MM.1S (cell line): ENCODE measurements around the gene RALGAPA2.

Experiments used
- DNase-seq: peaks from one replicate; pipeline ENCODE4 v3.0.0-alpha.2; 2015
- H2AFZ ChIP-seq: fragments of 300-600 bp; sonication (generic); 2 replicates; pipeline ENCODE4 v1.6.0; 2016; ENCODE audit warnings: antibody characterized with exemption, low read length
- H3F3A ChIP-seq: fragments of 300-600 bp; sonication (generic); 2 replicates; pipeline ENCODE4 v1.6.1; 2016; ENCODE audit warnings: mild to moderate bottlenecking, antibody characterized with exemption, low read length, moderate library complexity, mixed read lengths; ENCODE audit not compliant: insufficient read depth
- H3K27ac ChIP-seq: fragments of 300-600 bp; sonication (generic); 2 replicates; pipeline ENCODE4 v1.5.1; 2016; ENCODE audit warnings: mild to moderate bottlenecking, low read length
- H3K27me3 ChIP-seq: fragments of 300-600 bp; sonication (generic); replicated peaks from 2 replicates; pipeline ENCODE4 v1.6.0; 2016; ENCODE audit warnings: low read length; ENCODE audit not compliant: insufficient read depth
- H3K36me3 ChIP-seq: fragments of 300-600 bp; sonication (generic); replicated peaks from 2 replicates; pipeline ENCODE4 v1.6.1; 2016; ENCODE audit warnings: mild to moderate bottlenecking, low read length, mixed read lengths; ENCODE audit not compliant: insufficient read depth
- H3K4me1 ChIP-seq: fragments of 300-600 bp; sonication (generic); 2 replicates; pipeline ENCODE4 v1.6.1; 2016; ENCODE audit warnings: low read length, mixed read lengths
- H3K4me2 ChIP-seq: fragments of 300-600 bp; sonication (generic); 2 replicates; pipeline ENCODE4 v1.6.0; 2016; ENCODE audit warnings: low read depth, low read length
- H3K4me3 ChIP-seq: fragments of 300-600 bp; sonication (generic); 2 replicates; pipeline ENCODE4 v1.5.1; 2016; ENCODE audit warnings: low read length, mixed read lengths
- H3K79me2 ChIP-seq: fragments of 300-600 bp; sonication (generic); 2 replicates; pipeline ENCODE4 v1.6.1; 2016; ENCODE audit warnings: mixed run types, low read length, mixed read lengths
- H3K9ac ChIP-seq: fragments of 300-600 bp; sonication (generic); 2 replicates; pipeline ENCODE4 v1.6.1; 2016; ENCODE audit warnings: low read length, mixed read lengths
- H3K9me2 ChIP-seq: fragments of 300-600 bp; sonication (generic); replicated peaks from 2 replicates; pipeline ENCODE4 v1.6.1; 2016; ENCODE audit warnings: mild to moderate bottlenecking, low read length, mixed read lengths; ENCODE audit not compliant: insufficient read depth
- H3K9me3 ChIP-seq: fragments of 300-600 bp; sonication (generic); replicated peaks from 2 replicates; pipeline ENCODE4 v1.6.1; 2016; ENCODE audit warnings: mild to moderate bottlenecking, low read length, mixed read lengths; ENCODE audit not compliant: insufficient read depth
- H4K20me1 ChIP-seq: fragments of 300-600 bp; sonication (generic); 2 replicates; pipeline ENCODE4 v1.6.1; 2016; ENCODE audit warnings: mild to moderate bottlenecking, low read length, moderate library complexity, mixed read lengths; ENCODE audit not compliant: insufficient read depth
- EZH2 ChIP-seq: fragments of 300-600 bp; sonication (generic); optimal IDR thresholded peaks from 2 replicates; pipeline ENCODE3; 2017; ENCODE audit warnings: low read depth, mild to moderate bottlenecking, antibody characterized with exemption, low read length, mixed read lengths
- EZH2phosphoT487 ChIP-seq: fragments of 300-600 bp; sonication (generic); IDR thresholded peaks from 2 replicates; pipeline ENCODE4 v1.6.1; 2018; ENCODE audit warnings: antibody characterized with exemption, low read length
- TF ChIP-seq, protein P1 (sequence below): fragments of 300-600 bp; sonication (generic); IDR thresholded peaks from 2 replicates; pipeline ENCODE4 v1.5.1; 2016; ENCODE audit warnings: antibody characterized with exemption, low read length, mixed read lengths

The RALGAPA2 gene

DNA sequence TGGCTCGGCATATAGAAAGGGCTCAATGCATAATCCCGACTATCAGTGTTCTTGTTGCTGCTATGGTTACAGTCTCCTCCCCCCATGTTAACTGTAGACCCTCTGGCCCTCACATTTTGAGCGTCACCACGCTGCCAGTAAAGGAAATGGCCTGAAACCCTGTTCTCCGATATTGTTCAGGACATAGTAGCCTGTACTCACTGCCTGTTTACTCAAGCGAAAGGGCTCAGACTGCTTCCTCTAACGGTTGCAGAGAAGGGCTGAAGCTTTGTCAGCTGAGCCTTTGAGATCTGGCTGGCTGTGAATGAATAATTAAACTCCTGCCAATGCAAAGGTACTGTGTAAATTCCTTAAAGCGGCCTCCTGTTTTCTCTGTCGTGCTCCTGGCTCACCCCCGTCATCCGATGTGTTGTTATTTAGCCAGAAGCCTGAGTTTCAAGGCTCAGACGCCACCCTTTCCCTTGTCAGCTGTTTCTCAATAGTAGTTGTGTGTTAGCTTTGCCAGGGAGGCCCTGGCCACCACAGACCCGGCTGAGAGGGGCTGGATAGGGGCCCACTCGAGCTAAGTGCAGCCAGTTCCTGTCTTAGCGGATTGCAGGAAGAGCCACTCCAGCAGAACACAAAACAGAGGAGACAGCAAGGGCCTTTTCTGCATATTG, 31.2 kb upstream of the RALGAPA2 start:
- H3K4me3 ChIP-seq, result no peak overlapping the region
- H3K27ac ChIP-seq, result no peak overlapping the region
- no peaks in the 10 kb centered on the region for H4K20me1 ChIP-seq

DNA sequence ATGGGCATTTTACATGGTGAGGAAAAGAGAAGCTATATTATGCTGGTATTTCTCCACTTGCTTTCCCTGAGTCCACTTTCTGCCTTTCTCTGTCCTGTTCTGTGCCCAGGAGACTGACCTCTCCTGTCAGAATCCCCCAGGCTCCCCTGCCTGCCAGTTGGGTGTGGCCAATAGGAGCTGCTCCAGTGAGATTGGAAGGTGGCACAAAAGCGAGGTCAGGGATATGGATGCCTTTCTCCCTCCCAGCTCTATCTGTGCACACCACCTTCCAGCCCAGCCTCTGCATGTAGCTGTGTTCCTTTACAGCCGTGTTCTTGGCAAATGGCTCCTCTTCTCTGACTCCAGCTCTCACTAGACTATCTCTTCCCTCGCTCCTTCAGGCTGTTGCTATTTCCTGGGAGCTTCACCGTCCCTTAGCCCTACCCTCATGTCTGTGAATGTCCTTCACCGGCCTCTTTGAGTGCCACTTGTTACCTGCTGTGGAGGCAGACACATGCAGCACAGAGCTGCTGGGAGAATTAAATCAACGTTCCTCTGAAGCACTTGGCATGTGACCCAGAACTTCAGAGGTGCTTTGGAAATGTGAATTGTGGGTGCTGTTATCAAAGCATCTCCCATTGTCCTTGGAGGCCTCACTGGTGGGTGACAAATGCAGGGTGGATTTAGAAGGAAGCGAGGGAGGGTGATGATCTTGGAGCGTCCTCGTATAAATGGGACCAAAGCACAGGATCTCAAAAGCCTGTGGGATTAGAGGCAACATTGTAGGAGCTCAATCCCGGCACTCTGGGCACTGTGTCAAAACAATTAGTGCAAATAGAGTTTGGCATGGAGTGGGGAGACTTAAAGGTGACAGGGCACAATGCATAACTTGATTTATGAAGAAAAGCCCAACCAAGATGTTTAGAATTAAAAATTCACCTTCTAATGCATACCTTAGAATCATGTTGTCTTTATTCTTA, 28.9 kb upstream of the RALGAPA2 start:
- H3K27ac ChIP-seq, result no peak overlapping the region
- H3K9me2 ChIP-seq, result no peaks in the 10 kb centered on the region
- H3K9ac ChIP-seq, result no peak overlapping the region
- H3K36me3 ChIP-seq, result no peaks in the 10 kb centered on the region
- H3K79me2 ChIP-seq, result no peaks in the 10 kb centered on the region
- H3K4me3 ChIP-seq, result no peak overlapping the region
- H3K9me3 ChIP-seq, result no peaks in the 10 kb centered on the region
- H2AFZ ChIP-seq, result no peak overlapping the region
- TF ChIP-seq, protein P1, sequence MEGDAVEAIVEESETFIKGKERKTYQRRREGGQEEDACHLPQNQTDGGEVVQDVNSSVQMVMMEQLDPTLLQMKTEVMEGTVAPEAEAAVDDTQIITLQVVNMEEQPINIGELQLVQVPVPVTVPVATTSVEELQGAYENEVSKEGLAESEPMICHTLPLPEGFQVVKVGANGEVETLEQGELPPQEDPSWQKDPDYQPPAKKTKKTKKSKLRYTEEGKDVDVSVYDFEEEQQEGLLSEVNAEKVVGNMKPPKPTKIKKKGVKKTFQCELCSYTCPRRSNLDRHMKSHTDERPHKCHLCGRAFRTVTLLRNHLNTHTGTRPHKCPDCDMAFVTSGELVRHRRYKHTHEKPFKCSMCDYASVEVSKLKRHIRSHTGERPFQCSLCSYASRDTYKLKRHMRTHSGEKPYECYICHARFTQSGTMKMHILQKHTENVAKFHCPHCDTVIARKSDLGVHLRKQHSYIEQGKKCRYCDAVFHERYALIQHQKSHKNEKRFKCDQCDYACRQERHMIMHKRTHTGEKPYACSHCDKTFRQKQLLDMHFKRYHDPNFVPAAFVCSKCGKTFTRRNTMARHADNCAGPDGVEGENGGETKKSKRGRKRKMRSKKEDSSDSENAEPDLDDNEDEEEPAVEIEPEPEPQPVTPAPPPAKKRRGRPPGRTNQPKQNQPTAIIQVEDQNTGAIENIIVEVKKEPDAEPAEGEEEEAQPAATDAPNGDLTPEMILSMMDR, result no peak
- TF ChIP-seq EZH2 (no peak), EZH2phosphoT487 (no peak)
- H3K4me1 ChIP-seq, result no peaks in the 10 kb centered on the region
- DNase-seq, result no peak
- no peaks in the 10 kb centered on the region for H4K20me1 ChIP-seq
- no peaks in the 10 kb centered on the region for H3F3A ChIP-seq
- H3K27me3 ChIP-seq, result no peaks in the 10 kb centered on the region
- H3K4me2 ChIP-seq, result no peak overlapping the region

More for the DNA sequence above, 31.2 kb upstream of the RALGAPA2 start:
- no peak for DNase-seq
- H3K79me2 ChIP-seq, result no peaks in the 10 kb centered on the region
- H3K36me3 ChIP-seq, result no peaks in the 10 kb centered on the region
- H3K9me2 ChIP-seq, result no peaks in the 10 kb centered on the region
- H2AFZ ChIP-seq, result no peak overlapping the region
- no peaks in the 10 kb centered on the region for H3F3A ChIP-seq
- no peaks in the 10 kb centered on the region for H3K9me3 ChIP-seq
- no peaks in the 10 kb centered on the region for H3K4me1 ChIP-seq
- TF ChIP-seq, protein P1, result no peak
- TF ChIP-seq EZH2 (no peak), EZH2phosphoT487 (no peak)
- H3K9ac ChIP-seq, result no peak overlapping the region
- H3K27me3 ChIP-seq, result no peaks in the 10 kb centered on the region
- no peak overlapping the region for H3K4me2 ChIP-seq

DNA sequence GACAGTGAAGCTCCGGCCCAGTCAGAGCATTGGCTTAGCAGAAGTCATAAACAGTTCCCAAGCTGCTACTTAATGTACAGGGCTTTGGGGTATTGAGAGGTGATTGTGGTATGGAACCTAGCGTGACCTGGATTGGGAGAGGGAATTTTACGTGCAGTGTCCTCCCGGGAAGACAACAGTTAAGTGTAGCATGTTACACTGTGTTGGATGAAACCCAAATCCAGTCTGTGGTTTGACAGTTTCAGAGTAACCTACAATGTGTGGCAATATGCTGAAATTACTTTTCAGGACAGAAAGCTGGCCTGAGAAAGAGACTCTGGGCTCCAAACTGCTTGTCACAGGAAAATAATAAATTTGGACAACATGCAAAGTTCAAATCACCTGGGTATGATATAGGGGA, 28.1 kb upstream of the RALGAPA2 start:
- H3K9me3 ChIP-seq, result no peaks in the 10 kb centered on the region
- TF ChIP-seq EZH2, result no peak
- TF ChIP-seq, protein P1, result no peak
- no peak for TF ChIP-seq EZH2phosphoT487
- H3K9ac ChIP-seq, result no peak overlapping the region
- no peaks in the 10 kb centered on the region for H3K36me3 ChIP-seq
- no peak overlapping the region for H3K4me2 ChIP-seq
- DNase-seq, result no peak
- H3K79me2 ChIP-seq, result no peaks in the 10 kb centered on the region
- no peaks in the 10 kb centered on the region for H3K4me1 ChIP-seq
- no peak overlapping the region for H3K27ac ChIP-seq
- no peak overlapping the region for H2AFZ ChIP-seq
- H3F3A ChIP-seq, result no peaks in the 10 kb centered on the region
- H3K9me2 ChIP-seq, result no peaks in the 10 kb centered on the region
- no peak overlapping the region for H3K4me3 ChIP-seq
- no peaks in the 10 kb centered on the region for H3K27me3 ChIP-seq
- no peaks in the 10 kb centered on the region for H4K20me1 ChIP-seq
